Peyer's patch (tissue), 4 donors: Measurements from ENCODE around the gene ZNF184. TPM values are rescaled to one million over a fixed set of nuclear protein-coding genes. Genes with fewer than 3 reads are reported as not detected.

Experiments
- DNase-seq, 3 donors: peaks; one replicate each; pipeline ENCODE4 v3.0.0-alpha.2; 2017 to 2019
- H3K27ac ChIP-seq, 4 donors: fragments of 200-600 bp; sonication (generic); one replicate each; pipeline ENCODE4 v1.5.1; 2016 to 2019
- H3K27me3 ChIP-seq, 2 donors: fragments of 200-600 bp; sonication (generic); one replicate each; pipeline ENCODE4 v1.5.1; 2019
- H3K36me3 ChIP-seq, 3 donors: fragments of 200-600 bp; sonication (generic); one replicate each; pipeline ENCODE4 v1.5.1; 2016 to 2019
- H3K4me1 ChIP-seq, 4 donors: fragments of 200-600 bp; sonication (generic); one replicate each; pipeline ENCODE4 v1.5.1; 2016 to 2019
- H3K4me3 ChIP-seq, 4 donors: fragments of 200-600 bp; sonication (generic); 1 replicate in 3 of 4; 2 replicates in 1 of 4; pipeline ENCODE4 v1.5.1; 2016 to 2019; ENCODE audit warnings: mild to moderate bottlenecking in 1 of 4
- H3K9me3 ChIP-seq, 4 donors: fragments of 200-600 bp; sonication (generic); one replicate each; pipeline ENCODE4 v1.5.1; 2016 to 2019; ENCODE audit warnings: mild to moderate bottlenecking in 1 of 4
- POLR2A ChIP-seq, 2 donors: fragments of 450-650 bp; IDR thresholded peaks; one replicate each; pipeline ENCODE4 v1.5.1; 2017; ENCODE audit warnings: antibody characterized with exemption in 2 of 2, mild to moderate bottlenecking in 2 of 2, moderate library complexity in 2 of 2
- total RNA-seq, 4 donors: library from RNA; depleted of rRNA; stranded (reverse); fragments of >200 nt; gene quantifications; one replicate each; pipeline ENCODE4 v1.1.0, GENCODE V29; 2016
- TF ChIP-seq, protein P1 (sequence below), 6 experiments: fragments of 450-650 bp in 4 of 6; fragments of 200-600 bp in 2 of 6; sonication (generic) in 1 of 6; IDR thresholded peaks; one replicate each; pipeline ENCODE4 v1.5.1; 2017 to 2019; ENCODE audit warnings: antibody characterized with exemption in 6 of 6, mild to moderate bottlenecking in 3 of 6, moderate library complexity in 1 of 6

The ZNF184 gene
- total RNA-seq, 4 donors from 2014 or later = 4.9 to 6.8 (median 5.8) TPM

- no peaks in the 10 kb centered on the region for H3K27me3 ChIP-seq
- peak overlapping the region in 2 of 4 donors; percentile 87 to 94 for H3K27ac ChIP-seq
- TF ChIP-seq POLR2A (IDR thresholded peaks at IDR 0.05) = no peak
- TF ChIP-seq, protein P1, sequence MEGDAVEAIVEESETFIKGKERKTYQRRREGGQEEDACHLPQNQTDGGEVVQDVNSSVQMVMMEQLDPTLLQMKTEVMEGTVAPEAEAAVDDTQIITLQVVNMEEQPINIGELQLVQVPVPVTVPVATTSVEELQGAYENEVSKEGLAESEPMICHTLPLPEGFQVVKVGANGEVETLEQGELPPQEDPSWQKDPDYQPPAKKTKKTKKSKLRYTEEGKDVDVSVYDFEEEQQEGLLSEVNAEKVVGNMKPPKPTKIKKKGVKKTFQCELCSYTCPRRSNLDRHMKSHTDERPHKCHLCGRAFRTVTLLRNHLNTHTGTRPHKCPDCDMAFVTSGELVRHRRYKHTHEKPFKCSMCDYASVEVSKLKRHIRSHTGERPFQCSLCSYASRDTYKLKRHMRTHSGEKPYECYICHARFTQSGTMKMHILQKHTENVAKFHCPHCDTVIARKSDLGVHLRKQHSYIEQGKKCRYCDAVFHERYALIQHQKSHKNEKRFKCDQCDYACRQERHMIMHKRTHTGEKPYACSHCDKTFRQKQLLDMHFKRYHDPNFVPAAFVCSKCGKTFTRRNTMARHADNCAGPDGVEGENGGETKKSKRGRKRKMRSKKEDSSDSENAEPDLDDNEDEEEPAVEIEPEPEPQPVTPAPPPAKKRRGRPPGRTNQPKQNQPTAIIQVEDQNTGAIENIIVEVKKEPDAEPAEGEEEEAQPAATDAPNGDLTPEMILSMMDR (IDR thresholded peaks at IDR 0.05) = no peak
- no peaks in the 10 kb centered on the region for H3K9me3 ChIP-seq
- peaks cover 0 to 15% (median 3%) of the 10 kb centered on the region in 4 donors for H3K4me1 ChIP-seq
- H3K4me3 ChIP-seq = peak overlapping the region; percentile 63 to 78 (median 73)
- H3K36me3 ChIP-seq = peaks cover 0 to 23% (median 0%) of the 10 kb centered on the region in 3 donors
- no peak for DNase-seq
These were observed 1.4 kb downstream of the ZNF184 start for GRCh38 chr6:27471365-27472115.

GRCh38 chr6:27470023-27470422 lies 2.9 kb downstream of the ZNF184 start:
- DNase-seq = no peak
- TF ChIP-seq, protein P1 (IDR thresholded peaks at IDR 0.05) = no peak
- TF ChIP-seq POLR2A (IDR thresholded peaks at IDR 0.05) = no peak
- H3K36me3 ChIP-seq = peaks cover 0 to 23% (median 0%) of the 10 kb centered on the region in 3 donors
- H3K27me3 ChIP-seq = no peaks in the 10 kb centered on the region
- peaks cover 0 to 15% (median 3%) of the 10 kb centered on the region in 4 donors for H3K4me1 ChIP-seq
- no peak overlapping the region for H3K27ac ChIP-seq
- H3K9me3 ChIP-seq = no peaks in the 10 kb centered on the region
- no peak overlapping the region for H3K4me3 ChIP-seq

- no peak for DNase-seq
- no peaks in the 10 kb centered on the region for H3K27me3 ChIP-seq
- H3K4me3 ChIP-seq = no peak overlapping the region
- peaks cover 0 to 15% (median 3%) of the 10 kb centered on the region in 4 donors for H3K4me1 ChIP-seq
- H3K27ac ChIP-seq = no peak overlapping the region
- H3K36me3 ChIP-seq = peaks cover 0 to 28% (median 0%) of the 10 kb centered on the region in 3 donors
- H3K9me3 ChIP-seq = no peaks in the 10 kb centered on the region
- TF ChIP-seq, protein P1 (IDR thresholded peaks at IDR 0.05) = no peak
- no peak for TF ChIP-seq POLR2A (IDR thresholded peaks at IDR 0.05)
These were observed 4.6 kb downstream of the ZNF184 start for GRCh38 chr6:27468334-27468733.

GRCh38 chr6:27452496-27452897 lies 20.4 kb downstream of the ZNF184 start:
- TF ChIP-seq, protein P1 (IDR thresholded peaks at IDR 0.05) = no peak
- TF ChIP-seq POLR2A (IDR thresholded peaks at IDR 0.05) = no peak
- Histone ChIP-seq H3K4me3 (no peak overlapping the region), H3K4me1 (no peaks in the 10 kb centered on the region), H3K36me3 (peaks cover 3 to 66% (median 17%) of the 10 kb centered on the region in 3 donors), H3K27me3 (no peaks in the 10 kb centered on the region), H3K9me3 (peaks cover 0 to 81% (median 22%) of the 10 kb centered on the region in 4 donors), H3K27ac (no peak overlapping the region)
- DNase-seq = no peak

- Histone ChIP-seq H3K27me3 (no peaks in the 10 kb centered on the region), H3K4me1 (no peaks in the 10 kb centered on the region), H3K36me3 (peaks cover 3 to 59% (median 17%) of the 10 kb centered on the region in 3 donors), H3K27ac (no peak overlapping the region), H3K4me3 (no peak overlapping the region), H3K9me3 (peaks cover 0 to 87% (median 22%) of the 10 kb centered on the region in 4 donors)
- no peak for DNase-seq
- TF ChIP-seq, protein P1 (IDR thresholded peaks at IDR 0.05) = no peak
- no peak for TF ChIP-seq POLR2A (IDR thresholded peaks at IDR 0.05)
These were observed 21.1 kb downstream of the ZNF184 start for GRCh38 chr6:27451660-27452390.
